Gastroesophageal sphincter (tissue), 4 donors: ENCODE measurements around the gene MYADM. TPM values are rescaled to one million over a fixed set of nuclear protein-coding genes. Genes with fewer than 3 reads are reported as not detected.

Source experiments
- ATAC-seq: fragments of 150-250 bp; one replicate; pipeline ENCODE4 v1.9.1; 2016; ENCODE audit warnings: mild to moderate bottlenecking, moderate library complexity
- H3K27ac ChIP-seq, 4 donors: fragments of 200-600 bp; sonication (generic) in 3 of 4; 1 replicate in 3 of 4; 2 replicates in 1 of 4; pipeline ENCODE4 v1.5.1; 2016 to 2019
- H3K27me3 ChIP-seq: fragments of 200-600 bp; sonication (generic); one replicate; pipeline ENCODE4 v1.5.1; 2019
- H3K36me3 ChIP-seq, 2 donors: fragments of 200-600 bp; sonication (generic); one replicate each; pipeline ENCODE4 v1.5.1; 2019; ENCODE audit warnings: control low read depth in 1 of 2
- H3K4me1 ChIP-seq, 3 donors: fragments of 200-600 bp; sonication (generic); 1 replicate in 2 of 3; 2 replicates in 1 of 3; pipeline ENCODE4 v1.5.1; 2016 to 2019; ENCODE audit warnings: control low read depth in 2 of 3
- H3K4me3 ChIP-seq, 2 donors: fragments of 200-600 bp; sonication (generic); one replicate each; pipeline ENCODE4 v1.5.1; 2019; ENCODE audit warnings: mild to moderate bottlenecking in 1 of 2, moderate library complexity in 1 of 2
- H3K9me3 ChIP-seq, 3 donors: fragments of 200-600 bp; sonication (generic); one replicate each; pipeline ENCODE4 v1.5.1; 2017 to 2019; ENCODE audit warnings: control low read depth in 2 of 3
- CTCF ChIP-seq, 4 experiments: fragments of 200-600 bp in 2 of 4; fragments of 450-650 bp in 2 of 4; sonication (generic) in 1 of 4; IDR thresholded peaks; one replicate each; pipeline ENCODE4 v1.5.1; 2017 to 2019; ENCODE audit warnings: antibody characterized with exemption in 4 of 4, mild to moderate bottlenecking in 2 of 4, moderate library complexity in 2 of 4
- EP300 ChIP-seq: sonication (generic); formaldehyde crosslinking; IDR thresholded peaks from one replicate; pipeline ENCODE4 v1.6.1; 2017; ENCODE audit warnings: antibody characterized with exemption, mild to moderate bottlenecking
- POLR2A ChIP-seq, 2 donors: fragments of 450-650 bp; IDR thresholded peaks; one replicate each; pipeline ENCODE4 v1.6.1; 2017; ENCODE audit warnings: antibody characterized with exemption in 2 of 2, mild to moderate bottlenecking in 2 of 2, moderate library complexity in 1 of 2
- POLR2AphosphoS5 ChIP-seq: sonication (generic); formaldehyde crosslinking; IDR thresholded peaks from one replicate; pipeline ENCODE4 v1.6.1; 2017; ENCODE audit warnings: antibody characterized with exemption
- WGBS, 2 donors: methylation state at CpG; one replicate each; pipeline ENCODE4 v1.1.5; 2018; ENCODE audit warnings: low coverage in 1 of 2; 5-methylcytosine and 5-hydroxymethylcytosine counted together
- total RNA-seq, 4 donors: library from RNA; depleted of rRNA; stranded (reverse); fragments of >200 nt; gene quantifications; one replicate each; pipeline ENCODE4 v1.1.0, GENCODE V29; 2016

MYADM gene
- total RNA-seq, 4 donors from 2014 or later, result 103 to 355 (median 140) TPM

GRCh38 chr19:53892981-53893325, 25.3 kb downstream of the MYADM start:
- no peak overlapping the region for H3K27ac ChIP-seq
- no peak for ATAC-seq
- 41 to 65% methylated on average over 3 to 5 of the region's 8 CpGs for WGBS, 2 donors
- no peaks in the 10 kb centered on the region for H3K9me3 ChIP-seq
- TF ChIP-seq CTCF (IDR thresholded peaks at IDR 0.05) (no peak), EP300 (no peak), POLR2AphosphoS5 (no peak), POLR2A (IDR thresholded peaks at IDR 0.05) (no peak)
- H3K36me3 ChIP-seq, result no peaks in the 10 kb centered on the region
- H3K4me3 ChIP-seq, result no peak overlapping the region
- peaks cover 0 to 8% (median 3%) of the 10 kb centered on the region in 3 donors for H3K4me1 ChIP-seq
- H3K27me3 ChIP-seq, result peaks cover 86% of the 10 kb centered on the region

GRCh38 chr19:53894707-53895106, 27.0 kb downstream of the MYADM start:
- no peak overlapping the region for H3K4me3 ChIP-seq
- ATAC-seq, result no peak
- no peak overlapping the region for H3K27ac ChIP-seq
- 62 to 73% methylated on average over 4 to 9 of the region's 9 CpGs for WGBS, 2 donors
- H3K4me1 ChIP-seq, result peaks cover 0 to 12% (median 3%) of the 10 kb centered on the region in 3 donors
- H3K27me3 ChIP-seq, result peaks cover 99% of the 10 kb centered on the region
- no peaks in the 10 kb centered on the region for H3K36me3 ChIP-seq
- H3K9me3 ChIP-seq, result no peaks in the 10 kb centered on the region
- TF ChIP-seq EP300 (no peak), POLR2A (IDR thresholded peaks at IDR 0.05) (no peak), CTCF (IDR thresholded peaks at IDR 0.05) (no peak), POLR2AphosphoS5 (no peak)

- H3K36me3 ChIP-seq, result no peaks in the 10 kb centered on the region
- peaks cover 0 to 7% (median 0%) of the 10 kb centered on the region in 3 donors for H3K4me1 ChIP-seq
- TF ChIP-seq POLR2AphosphoS5, result no peak
- TF ChIP-seq POLR2A (IDR thresholded peaks at IDR 0.05), result no peak
- no peak for TF ChIP-seq EP300
- no peak for TF ChIP-seq CTCF (IDR thresholded peaks at IDR 0.05)
- H3K9me3 ChIP-seq, result no peaks in the 10 kb centered on the region
- 28 to 37% methylated on average over 2 to 3 of the region's 4 CpGs for WGBS, 2 donors
- no peak overlapping the region for H3K4me3 ChIP-seq
- H3K27ac ChIP-seq, result no peak overlapping the region
- H3K27me3 ChIP-seq, result peaks cover 99% of the 10 kb centered on the region
- ATAC-seq, result no peak
Observed at GRCh38 chr19:53896682-53897081, 29.0 kb downstream of the MYADM start.

GRCh38 chr19:53897459-53897858, 29.8 kb downstream of the MYADM start:
- no peak for TF ChIP-seq CTCF (IDR thresholded peaks at IDR 0.05)
- TF ChIP-seq POLR2A (IDR thresholded peaks at IDR 0.05), result no peak
- no peak for TF ChIP-seq EP300
- no peak for TF ChIP-seq POLR2AphosphoS5
- no peak for ATAC-seq
- peaks cover 0 to 7% (median 0%) of the 10 kb centered on the region in 3 donors for H3K4me1 ChIP-seq
- 45 to 53% methylated on average over 1 to 4 of the region's 4 CpGs for WGBS, 2 donors
- H3K27ac ChIP-seq, result no peak overlapping the region
- H3K36me3 ChIP-seq, result no peaks in the 10 kb centered on the region
- H3K27me3 ChIP-seq, result peaks cover 98% of the 10 kb centered on the region
- H3K4me3 ChIP-seq, result no peak overlapping the region
- H3K9me3 ChIP-seq, result no peaks in the 10 kb centered on the region

GRCh38 chr19:53898166-53898565, 30.5 kb downstream of the MYADM start:
- Histone ChIP-seq H3K36me3 (no peaks in the 10 kb centered on the region), H3K27ac (no peak overlapping the region), H3K9me3 (no peaks in the 10 kb centered on the region), H3K4me1 (peaks cover 0 to 7% (median 0%) of the 10 kb centered on the region in 3 donors), H3K27me3 (peaks cover 99% of the 10 kb centered on the region), H3K4me3 (no peak overlapping the region)
- no CpG with 5 or more reads among the region's 16 CpGs for WGBS, 2 donors
- ATAC-seq, result no peak
- TF ChIP-seq EP300 (no peak), POLR2A (IDR thresholded peaks at IDR 0.05) (no peak), POLR2AphosphoS5 (no peak), CTCF (IDR thresholded peaks at IDR 0.05) (no peak)
